Colonic mucosa (tissue), 4 donors: ENCODE measurements around the gene AP1AR. TPM values are rescaled to one million over a fixed set of nuclear protein-coding genes. Genes with fewer than 3 reads are reported as not detected.

ENCODE experiments used
- DNase-seq: peaks from one replicate; pipeline ENCODE4 v3.0.0-alpha.2; 2020
- H3K27ac ChIP-seq: fragments of 200-600 bp; one replicate; pipeline ENCODE4 v1.8.0; 2021
- H3K27me3 ChIP-seq: fragments of 200-600 bp; one replicate; pipeline ENCODE4 v1.8.0; 2021
- H3K36me3 ChIP-seq: fragments of 200-600 bp; one replicate; pipeline ENCODE4 v1.8.0; 2021
- H3K4me1 ChIP-seq: fragments of 200-600 bp; one replicate; pipeline ENCODE4 v1.8.0; 2021; ENCODE audit warnings: mild to moderate bottlenecking
- H3K4me3 ChIP-seq: fragments of 200-600 bp; one replicate; pipeline ENCODE4 v1.8.0; 2021
- H3K9ac ChIP-seq, 2 donors: one replicate each; pipeline ENCODE4 v1.7.0; 2013; ENCODE audit warnings: control low read depth in 2 of 2, low read depth in 2 of 2, low read length in 2 of 2
- H3K9me3 ChIP-seq: fragments of 200-600 bp; one replicate; pipeline ENCODE4 v1.8.0; 2021
- intact Hi-C: fragments of 100-400 bp; cut with DNase I; formaldehyde crosslinking; loops from one replicate; pipeline ENCODE4 v1.14.1; 2022
- total RNA-seq, 2 donors: library from RNA; stranded (reverse); fragmentation: NEBNext Ultra II Directional in 1 of 2; extraction: Animal tissue kit (Norgen Biotek cat#: 25700) in 1 of 2; gene quantifications; one replicate each; pipeline ENCODE4 v1.2.1, GENCODE V29; 2021
- TF ChIP-seq, protein P1 (sequence below): fragments of 200-600 bp; IDR thresholded peaks from one replicate; pipeline ENCODE4 v1.8.0; 2022; ENCODE audit warnings: antibody characterized with exemption, mild to moderate bottlenecking
- donor health status: healthy.
- donor health status: DM: no; HTN: no; CAD: no.
- donor health status: DM: no; HTN: no; CAD: no.

Gene AP1AR, protein sequence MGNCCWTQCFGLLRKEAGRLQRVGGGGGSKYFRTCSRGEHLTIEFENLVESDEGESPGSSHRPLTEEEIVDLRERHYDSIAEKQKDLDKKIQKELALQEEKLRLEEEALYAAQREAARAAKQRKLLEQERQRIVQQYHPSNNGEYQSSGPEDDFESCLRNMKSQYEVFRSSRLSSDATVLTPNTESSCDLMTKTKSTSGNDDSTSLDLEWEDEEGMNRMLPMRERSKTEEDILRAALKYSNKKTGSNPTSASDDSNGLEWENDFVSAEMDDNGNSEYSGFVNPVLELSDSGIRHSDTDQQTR
- total RNA-seq = 10 to 100 TPM; 27.9 to 42.4 TPM

DNA sequence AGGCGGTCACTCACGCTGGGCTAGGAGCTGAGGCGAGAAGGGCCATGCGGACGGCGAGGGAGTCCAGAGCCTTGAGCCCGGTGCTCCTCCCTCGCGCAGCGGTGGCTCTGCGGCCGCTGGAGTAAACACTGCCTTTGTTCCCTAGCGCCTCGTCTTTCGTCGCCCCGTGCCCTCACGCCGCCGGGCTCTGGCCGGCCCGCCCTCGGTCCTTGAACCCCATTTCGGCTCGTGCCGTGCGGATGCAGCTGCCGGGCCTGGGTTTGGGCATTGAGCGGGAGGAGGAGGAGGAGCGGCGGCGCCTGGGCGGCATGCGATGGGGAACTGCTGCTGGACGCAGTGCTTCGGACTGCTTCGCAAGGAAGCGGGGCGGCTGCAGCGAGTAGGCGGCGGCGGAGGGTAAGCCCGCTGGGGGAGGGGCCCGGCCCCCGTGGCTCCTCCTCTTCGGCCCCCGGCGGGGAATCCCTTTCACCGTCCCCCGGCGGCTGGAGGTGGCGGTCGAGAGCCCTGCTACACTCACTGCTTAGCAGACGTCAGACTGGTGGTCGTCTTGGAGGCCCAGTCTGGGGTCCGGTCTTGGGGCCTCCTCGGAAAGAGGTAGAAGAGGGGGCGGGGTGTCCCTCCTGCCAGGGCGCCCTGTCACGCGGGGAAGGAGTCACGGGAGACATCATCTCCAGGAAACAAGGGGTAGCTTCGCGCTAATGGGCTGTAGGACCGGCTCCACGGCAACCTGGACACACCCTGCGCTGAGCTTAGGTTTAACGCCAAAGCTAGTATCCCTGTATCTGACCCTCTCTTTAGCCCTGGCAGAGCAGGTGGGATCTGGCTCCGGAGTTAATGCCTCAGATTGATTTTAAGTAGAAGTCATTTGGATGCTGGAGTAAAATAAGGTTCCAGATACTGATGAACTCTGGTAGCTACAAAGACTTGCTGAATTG is at the start of gene AP1AR:
TSS of gene AP1AR (plus strand) at position 9 of the 935 bp plus-strand sequence. CDS start at position 314, 305 bp downstream.
- H3K27me3 ChIP-seq = no peaks in the 10 kb centered on the region
- peak within 1 kb of the TSS; percentile 78 for H3K4me3 ChIP-seq
- intact Hi-C loops = no loop called here
- H3K36me3 ChIP-seq = no peaks in the 10 kb centered on the region
- H3K9ac ChIP-seq = peak within 1 kb of the TSS; percentile 95 to 96
- peak within 1 kb of the TSS; percentile 97 for H3K27ac ChIP-seq
- TF ChIP-seq, protein P1, sequence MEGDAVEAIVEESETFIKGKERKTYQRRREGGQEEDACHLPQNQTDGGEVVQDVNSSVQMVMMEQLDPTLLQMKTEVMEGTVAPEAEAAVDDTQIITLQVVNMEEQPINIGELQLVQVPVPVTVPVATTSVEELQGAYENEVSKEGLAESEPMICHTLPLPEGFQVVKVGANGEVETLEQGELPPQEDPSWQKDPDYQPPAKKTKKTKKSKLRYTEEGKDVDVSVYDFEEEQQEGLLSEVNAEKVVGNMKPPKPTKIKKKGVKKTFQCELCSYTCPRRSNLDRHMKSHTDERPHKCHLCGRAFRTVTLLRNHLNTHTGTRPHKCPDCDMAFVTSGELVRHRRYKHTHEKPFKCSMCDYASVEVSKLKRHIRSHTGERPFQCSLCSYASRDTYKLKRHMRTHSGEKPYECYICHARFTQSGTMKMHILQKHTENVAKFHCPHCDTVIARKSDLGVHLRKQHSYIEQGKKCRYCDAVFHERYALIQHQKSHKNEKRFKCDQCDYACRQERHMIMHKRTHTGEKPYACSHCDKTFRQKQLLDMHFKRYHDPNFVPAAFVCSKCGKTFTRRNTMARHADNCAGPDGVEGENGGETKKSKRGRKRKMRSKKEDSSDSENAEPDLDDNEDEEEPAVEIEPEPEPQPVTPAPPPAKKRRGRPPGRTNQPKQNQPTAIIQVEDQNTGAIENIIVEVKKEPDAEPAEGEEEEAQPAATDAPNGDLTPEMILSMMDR = peak; percentile 24
- H3K9me3 ChIP-seq = no peaks in the 10 kb centered on the region
- peaks cover 4% of the 10 kb centered on the region for H3K4me1 ChIP-seq
- DNase-seq = peak; percentile 84

DNA sequence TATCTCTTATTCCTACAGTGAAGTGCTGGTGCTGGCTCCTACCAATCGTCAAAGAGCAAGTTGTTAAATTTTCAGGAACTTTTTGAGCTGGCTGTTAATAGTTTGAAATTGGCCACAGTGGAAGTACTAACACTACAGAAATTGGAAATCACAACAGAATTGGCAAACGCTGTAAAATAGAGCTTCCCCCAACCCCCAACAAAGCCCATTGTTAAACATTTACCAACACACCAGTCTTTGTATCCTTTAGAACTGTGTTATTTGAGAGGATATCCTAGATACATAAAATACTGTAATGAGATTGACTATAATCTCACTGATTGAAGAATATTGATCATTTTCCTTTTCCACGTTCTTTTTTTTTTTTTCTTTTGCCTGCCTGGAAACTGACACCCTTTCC is 49.0 kb upstream of the AP1AR start:
- intact Hi-C loops = no loop called here
- H3K4me1 ChIP-seq = no peaks in the 10 kb centered on the region
- TF ChIP-seq, protein P1 = no peak
- no peak overlapping the region for H3K27ac ChIP-seq
- no peaks in the 10 kb centered on the region for H3K36me3 ChIP-seq
- H3K9ac ChIP-seq = no peak overlapping the region
- DNase-seq = no peak
- no peak overlapping the region for H3K4me3 ChIP-seq
- H3K9me3 ChIP-seq = no peaks in the 10 kb centered on the region
- no peaks in the 10 kb centered on the region for H3K27me3 ChIP-seq

DNA sequence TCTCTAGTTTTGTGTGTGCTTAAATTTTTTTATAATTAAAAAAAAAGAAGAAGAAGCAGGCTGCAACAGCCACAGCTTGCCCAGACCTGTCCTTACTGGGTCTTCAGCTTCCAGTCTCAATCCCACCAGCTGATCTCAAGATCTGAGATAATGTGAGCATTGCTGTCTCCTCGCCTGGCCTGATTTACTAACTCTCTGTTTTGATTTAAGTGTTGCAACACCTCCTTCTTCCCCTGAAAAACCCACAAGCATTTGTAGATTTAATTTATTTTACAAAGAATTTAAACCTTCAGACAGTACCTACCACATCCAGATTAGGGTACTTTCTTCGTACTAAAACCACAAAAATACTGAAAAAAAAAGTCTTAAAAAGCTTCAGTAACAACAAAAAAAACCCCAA is 48.3 kb upstream of the AP1AR start:
- intact Hi-C loops = no loop called here
- TF ChIP-seq, protein P1 = no peak

DNA sequence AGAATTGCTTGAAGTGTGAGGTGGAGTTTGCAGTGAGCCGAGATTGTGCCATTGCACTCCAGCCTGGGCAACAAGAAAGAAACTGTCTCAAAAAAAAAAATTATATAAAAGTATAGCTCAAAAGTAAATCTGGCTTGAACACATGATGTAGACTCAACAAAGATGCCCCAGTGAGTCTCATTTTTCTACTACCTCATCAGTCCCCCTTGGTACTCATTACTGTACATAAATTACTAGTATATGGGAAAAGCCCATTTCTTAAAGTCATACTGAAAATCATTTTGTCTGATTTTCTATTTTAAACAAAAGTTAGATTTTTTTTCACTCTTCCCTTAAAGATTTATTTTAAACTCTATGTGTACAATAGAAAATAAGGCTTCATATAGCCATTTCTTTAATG is 47.1 kb upstream of the AP1AR start:
- Histone ChIP-seq H3K27me3 (no peaks in the 10 kb centered on the region), H3K36me3 (no peaks in the 10 kb centered on the region), H3K4me3 (no peak overlapping the region), H3K9me3 (no peaks in the 10 kb centered on the region), H3K9ac (no peak overlapping the region), H3K27ac (no peak overlapping the region), H3K4me1 (no peaks in the 10 kb centered on the region)
- TF ChIP-seq, protein P1 = no peak
- intact Hi-C loops = no loop called here
- DNase-seq = no peak

More for the DNA sequence above, 48.3 kb upstream of the AP1AR start:
- H3K36me3 ChIP-seq = no peaks in the 10 kb centered on the region
- H3K4me3 ChIP-seq = no peak overlapping the region
- H3K9me3 ChIP-seq = no peaks in the 10 kb centered on the region
- H3K4me1 ChIP-seq = no peaks in the 10 kb centered on the region
- H3K27me3 ChIP-seq = no peaks in the 10 kb centered on the region
- DNase-seq = no peak
- no peak overlapping the region for H3K27ac ChIP-seq
- no peak overlapping the region for H3K9ac ChIP-seq

DNA sequence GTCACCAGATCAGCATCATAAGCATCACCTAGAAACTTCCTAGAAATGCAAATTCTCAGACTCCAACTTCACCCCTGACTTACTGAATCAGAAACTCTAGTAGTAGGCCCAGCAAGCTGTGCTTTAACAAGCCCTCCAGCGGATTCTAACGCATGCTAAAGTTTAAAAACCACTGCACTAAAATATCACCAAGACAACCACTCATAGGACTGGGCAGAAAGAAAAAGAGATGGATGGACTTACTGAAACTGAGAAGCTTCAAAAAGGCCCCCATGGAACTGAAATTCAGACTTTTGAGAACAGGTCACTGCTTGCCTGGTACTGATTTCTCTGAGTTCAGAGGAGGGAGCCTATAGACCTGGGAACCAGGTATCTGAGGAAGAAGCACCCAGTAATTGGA is 46.3 kb upstream of the AP1AR start:
- no peak overlapping the region for H3K9ac ChIP-seq
- H3K9me3 ChIP-seq = no peaks in the 10 kb centered on the region
- no peak for DNase-seq
- intact Hi-C loops = no loop called here
- H3K36me3 ChIP-seq = no peaks in the 10 kb centered on the region
- no peaks in the 10 kb centered on the region for H3K4me1 ChIP-seq
- TF ChIP-seq, protein P1 = no peak
- H3K4me3 ChIP-seq = no peak overlapping the region
- no peak overlapping the region for H3K27ac ChIP-seq
- H3K27me3 ChIP-seq = no peaks in the 10 kb centered on the region
